ENCODE measurements around the gene SNAI3. TPM values are rescaled to one million over a fixed set of nuclear protein-coding genes. Genes with fewer than 3 reads are reported as not detected.

The SNAI3 gene
- polyA plus RNA-seq, 1 experiment: 0.04 TPM

DNA sequence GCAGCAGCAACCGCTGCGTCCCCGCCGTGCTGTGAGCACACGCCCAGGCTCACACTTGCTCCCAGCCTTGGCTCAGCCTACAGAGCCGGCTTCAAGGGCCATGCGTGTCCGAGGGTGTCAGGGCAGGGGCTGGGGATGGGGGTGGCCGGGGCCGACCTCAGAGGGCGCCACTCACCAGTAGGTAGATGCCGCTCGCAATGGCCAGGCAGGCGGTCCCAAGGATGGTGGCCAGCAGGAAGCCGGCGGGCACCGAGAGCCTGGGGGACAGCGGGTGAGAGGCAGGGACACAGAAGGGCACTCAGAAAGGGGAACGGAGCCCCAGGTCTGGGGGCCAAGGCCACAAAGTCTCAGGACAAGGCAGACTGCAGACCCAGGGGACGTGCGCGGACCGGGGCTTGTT, 40.4 kb downstream of the SNAI3 start:
- no peak overlapping the region for H3K27ac ChIP-seq (ENCODE audit: low read depth, low read length)
- ChIA-PET POLR2A (no interaction called here), CTCF (no interaction called here)
- no peak for DNase-seq (ENCODE audit: low read depth, low spot score)
- no peaks in the 10 kb centered on the region; the same call in 1 of the 2 replicates for H3K9me3 ChIP-seq (ENCODE audit: control insufficient read depth, insufficient read depth, low read length)
- no peaks in the 10 kb centered on the region for H3K27me3 ChIP-seq (ENCODE audit: control insufficient read depth, insufficient read depth, low read length)
- TF ChIP-seq, protein P1, sequence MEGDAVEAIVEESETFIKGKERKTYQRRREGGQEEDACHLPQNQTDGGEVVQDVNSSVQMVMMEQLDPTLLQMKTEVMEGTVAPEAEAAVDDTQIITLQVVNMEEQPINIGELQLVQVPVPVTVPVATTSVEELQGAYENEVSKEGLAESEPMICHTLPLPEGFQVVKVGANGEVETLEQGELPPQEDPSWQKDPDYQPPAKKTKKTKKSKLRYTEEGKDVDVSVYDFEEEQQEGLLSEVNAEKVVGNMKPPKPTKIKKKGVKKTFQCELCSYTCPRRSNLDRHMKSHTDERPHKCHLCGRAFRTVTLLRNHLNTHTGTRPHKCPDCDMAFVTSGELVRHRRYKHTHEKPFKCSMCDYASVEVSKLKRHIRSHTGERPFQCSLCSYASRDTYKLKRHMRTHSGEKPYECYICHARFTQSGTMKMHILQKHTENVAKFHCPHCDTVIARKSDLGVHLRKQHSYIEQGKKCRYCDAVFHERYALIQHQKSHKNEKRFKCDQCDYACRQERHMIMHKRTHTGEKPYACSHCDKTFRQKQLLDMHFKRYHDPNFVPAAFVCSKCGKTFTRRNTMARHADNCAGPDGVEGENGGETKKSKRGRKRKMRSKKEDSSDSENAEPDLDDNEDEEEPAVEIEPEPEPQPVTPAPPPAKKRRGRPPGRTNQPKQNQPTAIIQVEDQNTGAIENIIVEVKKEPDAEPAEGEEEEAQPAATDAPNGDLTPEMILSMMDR (IDR thresholded peaks at IDR 0.05; ENCODE audit: low read depth, low read length): no peak
- H3K4me3 ChIP-seq (ENCODE audit: low read depth, low read length): no peak overlapping the region

DNA sequence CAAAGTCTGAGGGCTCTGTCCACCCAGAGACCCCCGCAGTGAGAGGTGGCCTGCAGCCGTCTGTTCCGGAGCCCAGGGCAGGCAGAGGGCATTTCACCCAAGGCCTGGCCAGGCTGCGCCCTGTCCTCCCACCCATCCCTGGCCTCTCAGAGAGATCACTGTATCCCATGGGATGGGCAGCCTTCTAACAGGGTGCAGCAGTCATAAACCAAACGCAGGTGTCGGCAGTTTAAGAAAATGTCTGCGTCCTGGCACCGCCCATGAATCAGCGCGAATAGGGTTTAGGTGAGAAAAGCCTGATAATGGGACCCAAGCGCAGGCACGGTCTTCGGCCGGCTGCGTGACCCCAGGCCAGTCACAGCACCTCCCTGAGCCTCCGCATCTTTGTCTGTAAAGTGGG, 40.9 kb downstream of the SNAI3 start:
- Histone ChIP-seq H3K27ac (ENCODE audit: low read depth, low read length) (no peak overlapping the region), H3K9me3 (ENCODE audit: control insufficient read depth, insufficient read depth, low read length) (no peaks in the 10 kb centered on the region; the same call in 1 of the 2 replicates), H3K27me3 (ENCODE audit: control insufficient read depth, insufficient read depth, low read length) (peaks cover 4% of the 10 kb centered on the region), H3K4me3 (ENCODE audit: low read depth, low read length) (no peak overlapping the region)
- ChIA-PET CTCF (no interaction called here), POLR2A (no interaction called here)
- TF ChIP-seq, protein P1 (IDR thresholded peaks at IDR 0.05; ENCODE audit: low read depth, low read length): no peak
- no peak for DNase-seq (ENCODE audit: low read depth, low spot score)

DNA sequence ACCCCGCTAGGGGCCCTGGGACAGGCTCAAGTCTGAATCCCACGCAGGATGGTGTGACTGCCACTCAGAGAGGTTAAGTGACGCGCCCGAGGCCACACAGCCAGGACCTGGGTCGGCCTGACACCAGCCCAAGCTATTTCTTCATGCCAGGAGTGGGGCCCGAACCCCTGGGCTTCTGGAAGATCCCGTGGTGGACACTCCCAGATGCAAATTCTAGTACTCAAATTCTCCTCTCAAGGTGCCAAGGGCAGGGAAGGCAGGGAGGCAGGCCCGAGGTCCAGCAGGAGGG, 42.7 kb downstream of the SNAI3 start:
- ChIA-PET POLR2A (no interaction called here), CTCF (no interaction called here)
- Histone ChIP-seq H3K27ac (ENCODE audit: low read depth, low read length) (no peak overlapping the region), H3K4me3 (ENCODE audit: low read depth, low read length) (no peak overlapping the region), H3K9me3 (ENCODE audit: control insufficient read depth, insufficient read depth, low read length) (no peaks in the 10 kb centered on the region; the same call in 1 of the 2 replicates), H3K27me3 (ENCODE audit: control insufficient read depth, insufficient read depth, low read length) (peaks cover 23% of the 10 kb centered on the region)
- no peak for DNase-seq (ENCODE audit: low read depth, low spot score)
- TF ChIP-seq, protein P1 (IDR thresholded peaks at IDR 0.05; ENCODE audit: low read depth, low read length): no peak

DNA sequence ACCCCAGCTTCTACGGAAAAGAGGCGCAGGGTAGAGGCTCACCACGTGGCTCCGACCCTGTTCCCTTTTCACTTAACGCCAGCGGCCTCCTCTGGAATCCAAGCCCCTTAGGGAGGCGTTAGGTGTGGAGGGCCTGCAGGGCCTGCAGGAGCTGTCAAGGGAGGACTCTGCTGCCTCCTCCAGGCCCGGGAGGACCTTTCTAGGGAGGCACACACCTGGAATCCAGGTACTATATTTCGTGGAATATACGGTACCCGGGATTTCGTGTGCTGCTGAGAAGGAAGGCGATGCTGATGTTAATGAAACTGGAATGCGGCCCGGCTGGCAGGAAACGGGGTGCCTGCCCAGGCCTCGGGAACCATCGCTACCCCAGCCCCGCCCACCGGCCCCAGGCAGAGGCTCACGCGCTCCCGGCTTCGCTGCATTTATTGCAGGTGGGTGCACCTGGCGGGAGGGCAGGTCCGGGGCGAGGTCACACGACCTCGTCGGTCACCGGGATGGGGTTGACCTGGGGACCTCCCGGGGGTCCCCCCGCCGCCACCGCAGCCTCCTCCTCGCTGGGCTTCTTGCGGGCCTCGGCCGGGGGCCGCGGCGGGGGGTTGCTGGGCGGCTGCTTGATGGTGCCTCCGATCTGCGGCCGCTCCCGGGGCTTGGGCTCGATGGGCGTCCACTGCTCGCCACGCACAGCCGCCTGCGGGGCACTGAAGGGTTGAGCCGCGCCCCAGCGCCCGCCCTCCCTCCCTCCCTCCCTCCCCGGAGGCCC, 43.2 kb downstream of the SNAI3 start:
- POLR2A ChIA-PET: no interaction called here
- peaks cover 27% of the 10 kb centered on the region for H3K27me3 ChIP-seq (ENCODE audit: control insufficient read depth, insufficient read depth, low read length)
- TF ChIP-seq, protein P1 (IDR thresholded peaks at IDR 0.05; ENCODE audit: low read depth, low read length): no peak
- DNase-seq (ENCODE audit: low read depth, low spot score): no peak
- CTCF ChIA-PET: no interaction called here
- peaks cover 3% of the 10 kb centered on the region; the same call in 1 of the 2 replicates for H3K9me3 ChIP-seq (ENCODE audit: control insufficient read depth, insufficient read depth, low read length)
- no peak overlapping the region for H3K4me3 ChIP-seq (ENCODE audit: low read depth, low read length)
- no peak overlapping the region for H3K27ac ChIP-seq (ENCODE audit: low read depth, low read length)

DNA sequence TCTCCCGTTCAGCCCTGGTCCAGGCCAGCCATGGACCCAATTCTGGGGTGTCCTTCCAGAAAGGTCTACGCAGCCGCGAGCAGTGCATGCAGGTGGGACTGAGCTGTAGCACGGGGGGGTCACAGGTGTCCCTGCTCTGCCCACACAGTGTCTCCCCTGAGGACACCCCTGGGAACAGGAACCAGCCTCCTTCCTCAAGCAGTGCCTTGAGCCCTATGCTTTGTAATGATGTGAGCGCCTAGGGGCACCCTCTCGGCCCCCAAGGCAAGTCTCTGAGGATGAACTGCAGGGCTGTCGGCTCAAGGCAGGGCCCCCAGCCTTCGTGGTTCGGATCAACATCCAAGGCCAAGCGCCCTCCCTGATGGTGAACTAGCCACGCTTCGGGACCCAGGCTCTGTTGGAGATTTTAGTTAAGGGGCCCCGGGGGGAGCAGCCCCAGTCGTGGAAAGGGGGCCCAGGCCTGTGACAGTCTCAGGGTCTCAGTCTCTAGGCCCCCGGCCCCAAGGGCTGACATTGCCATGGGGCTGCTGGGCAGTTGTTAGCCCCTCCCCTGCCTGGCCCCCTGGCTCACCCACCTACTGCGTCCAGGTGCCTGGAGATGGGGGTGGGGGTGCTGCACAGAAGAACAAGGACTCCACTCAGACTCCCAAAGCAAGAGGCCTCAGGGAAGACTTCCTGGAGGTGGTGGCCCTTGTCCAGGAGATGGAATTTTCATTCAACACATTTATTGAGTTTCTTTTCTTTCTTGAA, 45.6 kb downstream of the SNAI3 start:
- TF ChIP-seq, protein P1 (IDR thresholded peaks at IDR 0.05; ENCODE audit: low read depth, low read length): no peak
- Histone ChIP-seq H3K27me3 (ENCODE audit: control insufficient read depth, insufficient read depth, low read length) (peaks cover 27% of the 10 kb centered on the region), H3K4me3 (ENCODE audit: low read depth, low read length) (no peak overlapping the region), H3K9me3 (ENCODE audit: control insufficient read depth, insufficient read depth, low read length) (peaks cover 3% of the 10 kb centered on the region; the same call in 1 of the 2 replicates), H3K27ac (ENCODE audit: low read depth, low read length) (no peak overlapping the region)
- ChIA-PET POLR2A (interaction anchor here (0.6 to 0.7 kb wide), 2 partner anchors 26 to 152 kb away, joined by 3 to 7 read pairs; no protein-coding TSS in a partner anchor), CTCF (no interaction called here)
- no peak for DNase-seq (ENCODE audit: low read depth, low spot score)
